IPS DF 4.7 (cell line): ENCODE data around the gene TWSG1.
"Not testable (repeated sequence)": the region's sequence is repeated elsewhere in the genome, so short reads cannot be mapped to it uniquely, and the experiment has no call there.

ENCODE experiments used
- DNase-seq: peaks from one replicate; pipeline ENCODE4 v3.0.0-alpha.2; 2013; ENCODE audit warnings: low spot score; ENCODE audit errors: extremely low read depth

TWSG1 gene

GRCh38 chr18:9450920-9451319 lies 116.3 kb downstream of the TWSG1 start:
- not testable (repeated sequence) for DNase-seq
